HG03521 (cell line): Measurements from ENCODE around the gene STARD10.

Experiments used
- ATAC-seq: cut with Tn5 transposase; IDR thresholded peaks from one replicate; pipeline ENCODE4 v1.9.1; 2021; ENCODE audit warnings: mild to moderate bottlenecking, moderate library complexity; ENCODE audit not compliant: unreplicated experiment

Gene STARD10

DNA sequence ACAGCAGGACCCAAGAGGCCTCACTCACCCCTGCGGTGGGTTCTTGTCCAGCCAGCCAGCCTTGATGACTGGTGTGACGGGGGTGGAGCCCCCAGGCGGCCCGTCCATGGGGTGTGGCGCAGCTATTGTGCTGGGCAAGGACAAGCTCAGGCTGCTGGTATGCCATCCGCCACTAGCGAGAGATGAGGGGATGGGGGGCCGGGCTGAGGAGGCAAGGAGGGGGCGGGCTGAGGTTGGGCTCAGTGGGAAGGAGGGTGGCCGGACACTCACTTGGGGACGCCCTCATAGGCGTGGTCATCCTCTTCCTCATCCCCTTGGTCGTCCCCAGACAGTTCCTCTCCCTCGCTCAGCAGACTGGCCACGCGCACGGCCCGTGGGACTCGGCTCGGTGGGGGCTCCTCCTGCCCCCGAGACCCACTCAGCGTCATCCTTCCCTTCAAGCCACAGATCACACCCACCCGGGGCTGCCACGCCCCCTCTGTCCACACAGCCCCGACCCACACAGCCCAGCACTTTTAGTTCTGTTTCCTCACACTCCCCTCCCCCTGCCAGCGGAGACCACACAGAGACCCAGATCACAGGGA lies 81.6 kb downstream of the STARD10 start:
- no peak for ATAC-seq

DNA sequence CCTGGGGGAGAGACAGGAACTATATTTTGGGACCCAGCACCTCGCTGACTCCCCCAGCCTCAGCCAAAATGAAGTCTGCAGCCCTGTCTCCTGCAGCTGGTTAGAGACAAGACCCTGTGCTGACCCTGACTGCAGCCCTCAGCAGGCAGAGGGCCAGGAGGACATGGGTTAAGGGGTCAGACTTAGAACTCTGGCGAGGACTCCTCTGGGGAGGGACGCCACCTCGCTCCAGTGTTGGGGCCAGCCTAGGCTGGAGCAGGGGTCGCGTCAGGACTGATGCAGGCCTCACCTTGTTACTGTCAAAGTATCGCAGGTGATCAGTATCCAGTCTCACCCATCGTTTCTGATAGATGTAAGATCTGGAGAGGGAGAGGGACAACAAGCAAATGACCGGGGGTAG lies 82.7 kb downstream of the STARD10 start:
- ATAC-seq: no peak

DNA sequence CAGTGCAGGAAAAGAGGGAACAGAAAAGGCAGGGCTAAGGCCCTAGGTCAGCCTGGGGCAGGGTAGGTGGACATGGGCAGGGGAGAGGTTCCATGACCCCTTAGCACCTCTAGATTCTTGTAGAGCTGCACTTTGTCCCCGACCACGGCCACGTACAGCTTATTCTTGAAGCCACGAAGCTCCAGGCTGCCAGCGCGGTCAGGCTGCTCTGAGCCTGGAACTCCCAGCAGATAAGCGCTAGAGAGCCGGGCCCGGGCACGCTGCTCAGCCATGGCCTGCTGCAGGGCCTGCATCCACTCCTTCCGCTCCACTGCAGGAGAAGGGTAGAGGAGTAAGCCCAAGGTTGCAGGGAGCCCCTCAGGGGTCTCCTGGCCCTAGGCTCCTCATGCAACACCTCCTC lies 83.6 kb downstream of the STARD10 start:
- no peak for ATAC-seq

DNA sequence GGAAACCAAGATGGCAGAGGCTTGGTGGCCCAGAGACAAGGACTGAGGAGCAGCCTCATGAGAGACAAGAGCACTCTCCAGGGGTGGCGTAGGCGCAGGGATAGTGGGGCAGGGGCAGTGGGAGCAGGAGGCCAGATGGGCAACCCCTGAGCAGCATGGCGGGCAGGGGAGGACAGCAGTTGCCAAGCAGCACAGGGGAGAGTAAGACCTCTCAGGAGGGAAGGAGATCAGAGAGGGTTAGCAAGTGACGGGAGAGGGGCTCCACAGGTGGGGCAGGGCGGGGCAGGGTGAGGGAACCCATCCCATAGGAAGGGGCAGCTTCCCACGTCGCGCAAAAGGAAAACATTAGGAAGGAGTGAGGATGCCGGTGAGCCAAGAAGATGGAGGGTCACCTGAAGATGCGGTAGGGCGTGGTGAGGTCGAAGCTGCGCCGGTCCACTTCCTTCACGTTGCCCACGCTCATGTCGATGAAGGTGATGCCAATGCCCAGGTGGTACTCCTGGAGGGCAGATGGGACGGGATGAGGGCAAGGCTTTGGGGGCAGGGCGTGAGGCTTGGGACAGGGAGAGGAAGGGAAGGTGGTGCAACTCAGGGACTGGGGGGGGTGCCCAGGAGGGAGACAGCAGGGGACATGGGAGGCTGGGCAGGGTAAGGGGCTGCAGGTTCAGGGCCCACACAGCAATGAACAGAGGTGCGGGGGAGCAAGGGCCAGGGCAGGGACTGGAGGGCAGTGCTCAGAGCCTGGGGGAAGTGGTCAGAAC lies 84.2 kb downstream of the STARD10 start:
- no peak for ATAC-seq

DNA sequence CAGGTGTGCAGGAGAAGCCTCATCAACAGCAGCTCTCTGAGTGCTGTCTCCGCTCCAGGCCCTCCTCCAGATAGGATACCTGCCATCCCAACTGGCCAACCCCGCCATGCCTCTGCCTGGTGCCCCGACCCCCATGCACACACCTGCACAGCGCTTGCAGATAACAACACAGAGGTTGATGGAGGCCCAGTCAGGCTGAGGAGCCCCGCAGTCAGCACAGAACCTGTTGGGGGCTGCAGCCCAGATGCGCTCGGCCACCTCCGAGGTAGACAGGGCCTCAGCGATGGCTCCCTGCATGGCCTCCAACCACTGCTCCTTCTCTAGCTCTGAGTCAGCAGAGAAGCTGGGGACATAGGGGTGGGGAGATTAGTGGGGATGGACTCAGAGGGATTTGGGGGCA lies 86.8 kb downstream of the STARD10 start:
- ATAC-seq: no peak

DNA sequence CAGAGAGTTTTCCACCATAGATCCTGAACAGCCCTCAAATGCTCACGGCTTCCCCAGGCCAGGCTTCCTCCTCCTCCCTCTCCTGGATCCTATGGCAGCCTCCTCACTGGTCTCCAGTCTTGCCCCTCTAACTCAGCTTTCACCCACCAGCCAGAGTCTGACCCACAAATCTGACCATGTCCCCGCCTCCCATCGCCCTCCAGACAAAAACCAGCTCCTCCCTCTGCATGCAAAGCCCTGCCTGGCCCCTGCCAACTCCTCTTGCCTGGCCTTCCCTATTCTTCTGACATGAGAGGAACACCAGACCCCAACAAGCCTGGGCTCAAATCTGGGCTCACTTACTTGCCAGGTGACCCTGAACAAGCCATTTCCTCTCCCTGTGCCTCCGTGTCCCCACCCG lies 87.3 kb downstream of the STARD10 start:
- ATAC-seq: no peak

DNA sequence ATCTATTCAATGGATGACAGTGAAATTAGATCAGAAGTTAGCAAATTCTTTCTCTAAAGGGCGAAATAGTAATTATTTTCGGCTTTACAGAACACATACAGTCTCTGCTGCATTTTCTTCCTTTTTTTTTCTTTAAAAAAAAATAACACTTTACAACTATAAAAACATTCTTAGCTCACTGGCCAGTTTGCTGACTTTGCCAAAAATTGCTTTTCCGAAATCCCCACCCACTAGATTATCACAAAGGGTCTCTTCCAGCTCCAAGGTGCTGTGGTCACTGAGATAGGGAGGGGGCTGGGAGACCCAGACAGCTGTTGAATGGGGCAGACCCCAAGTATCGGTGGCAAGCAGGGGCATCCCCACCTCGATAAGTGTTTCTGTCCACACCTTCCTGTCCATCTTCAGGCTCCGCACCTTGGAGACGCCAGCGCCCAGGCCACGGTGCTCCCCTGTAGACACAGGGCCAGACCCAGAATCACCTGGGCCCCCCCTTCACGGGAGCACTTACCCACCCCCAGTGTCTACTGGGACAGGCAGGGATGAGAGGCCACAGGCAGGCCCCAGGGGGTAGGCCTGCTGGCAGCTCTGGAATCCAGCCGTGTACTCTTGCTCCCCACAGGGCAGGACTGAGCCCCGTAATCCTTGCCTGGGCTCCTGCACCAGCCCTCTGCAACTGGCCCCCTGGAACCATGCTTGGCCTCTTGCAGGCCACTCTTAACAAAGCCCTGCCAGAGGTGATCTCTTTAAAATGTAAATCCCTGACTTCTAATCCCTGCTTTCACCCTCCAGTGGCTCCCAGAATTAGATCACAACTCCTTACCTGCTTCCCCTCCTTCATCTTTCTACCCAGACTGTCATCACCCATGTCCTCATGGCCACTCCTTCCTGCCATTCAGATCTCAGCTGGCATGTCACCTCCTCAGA lies 88.1 kb downstream of the STARD10 start:
- no peak for ATAC-seq

DNA sequence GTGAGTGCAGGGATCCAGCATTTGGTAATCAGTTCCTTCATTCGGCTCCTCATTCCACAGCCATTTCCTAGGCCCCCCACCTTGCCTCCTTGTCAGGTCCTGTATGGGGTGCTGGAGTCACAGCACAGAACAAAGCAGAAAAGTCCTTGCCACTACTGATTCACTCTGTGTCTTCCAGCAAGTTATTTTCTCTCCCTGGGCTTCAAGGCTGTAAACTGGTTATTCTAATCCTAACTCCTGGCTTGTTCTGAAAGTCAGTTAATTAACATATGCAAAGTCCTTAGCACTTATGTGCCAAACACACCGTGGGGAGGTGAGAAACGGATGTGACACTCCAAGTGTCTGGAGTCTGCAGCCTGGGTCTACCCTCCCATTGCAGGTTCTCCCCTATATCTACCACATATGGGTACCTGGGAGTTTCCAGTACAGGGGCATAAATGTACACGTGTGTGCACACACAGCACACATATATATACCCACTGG lies 89.0 kb downstream of the STARD10 start:
- ATAC-seq: no peak
